ENCODE results near the gene TRIM32.

- TF ChIP-seq CTCF (IDR thresholded peaks at IDR 0.05) (no peak), POLR2A (IDR thresholded peaks at IDR 0.05) (no peak)
Observed at GRCh38 chr9:116712781-116713180, 25.7 kb downstream of the TRIM32 start.

Data from adrenal gland (tissue), 5 donors.